Measurements from ENCODE around the gene WNT6. TPM values are rescaled to one million over a fixed set of nuclear protein-coding genes. Genes with fewer than 3 reads are reported as not detected.

WNT6 gene
- total RNA-seq, 2 experiments from 2014 or later, result 0.25 to 0.34 TPM

- peaks cover 54% of the 10 kb centered on the region for H3K4me1 Mint-ChIP-seq (ENCODE audit: low read depth)
- DNase-seq (peak; percentile 96), ATAC-seq (peak; percentile 69)
- peak overlapping the region; percentile 79 for H3K4me3 Mint-ChIP-seq
- H3K27me3 Mint-ChIP-seq, result peaks cover 26% of the 10 kb centered on the region
- H3K9me3 Mint-ChIP-seq, result no peaks in the 10 kb centered on the region
- ChIA-PET POLR2A (interaction anchor here (1.2 to 9.6 kb wide), 5 partner anchors 9 to 609 kb away, joined by 3 to 284 read pairs (median 11); partner anchors contain the start of gene WNT10A), CTCF (interaction anchor here (0.9 to 16.7 kb wide), 16 partner anchors 13 to 238 kb away, joined by 3 to 1101 read pairs (median 10); partner anchors contain the start of genes BCS1L, WNT10A, WNT6 and ZNF142)
- H3K36me3 Mint-ChIP-seq (ENCODE audit: low read depth), result peaks cover 11% of the 10 kb centered on the region
- H3K27ac Mint-ChIP-seq, result peak overlapping the region; percentile 92
- intact Hi-C loops (cut with micrococcal nuclease), result loop anchor here (2.0 kb wide), 1 partner anchor 44 kb away; no protein-coding TSS in a partner anchor
- no peak for TF ChIP-seq CTCF (IDR thresholded peaks at IDR 0.05)
These were observed 37.1 kb downstream of the WNT6 start for GRCh38 chr2:218896501-218897393.

- ATAC-seq (peak; percentile 0), DNase-seq (no peak)
- Mint-ChIP-seq H3K4me1 (ENCODE audit: low read depth) (peaks cover 47% of the 10 kb centered on the region), H3K9me3 (no peaks in the 10 kb centered on the region), H3K36me3 (ENCODE audit: low read depth) (peaks cover 11% of the 10 kb centered on the region), H3K27me3 (peaks cover 32% of the 10 kb centered on the region), H3K27ac (peak overlapping the region; percentile 72), H3K4me3 (peak overlapping the region; percentile 56)
- ChIA-PET POLR2A (interaction anchor here (0.6 to 9.6 kb wide), 9 partner anchors 10 to 610 kb away, joined by 3 to 284 read pairs (median 3); partner anchors contain the start of genes TUBA4A and WNT10A), CTCF (interaction anchor here (0.8 to 16.7 kb wide), 36 partner anchors 12 to 601 kb away, joined by 3 to 1101 read pairs (median 5); partner anchors contain the start of genes BCS1L, CDK5R2, GMPPA and RNF25)
- no peak for TF ChIP-seq CTCF (IDR thresholded peaks at IDR 0.05)
- intact Hi-C loops (cut with micrococcal nuclease), result loop anchor here (1.0 to 2.0 kb wide), 2 partner anchors 21 to 45 kb away; no protein-coding TSS in a partner anchor
These were observed 37.9 kb downstream of the WNT6 start for GRCh38 chr2:218897394-218898108.

- peak; percentile 99 for TF ChIP-seq CTCF (IDR thresholded peaks at IDR 0.05)
- Mint-ChIP-seq H3K4me3 (peak overlapping the region; percentile 56), H3K27me3 (peaks cover 33% of the 10 kb centered on the region), H3K36me3 (ENCODE audit: low read depth) (peaks cover 8% of the 10 kb centered on the region), H3K27ac (peak overlapping the region; percentile 73), H3K9me3 (no peaks in the 10 kb centered on the region), H3K4me1 (ENCODE audit: low read depth) (peaks cover 43% of the 10 kb centered on the region)
- ChIA-PET POLR2A (interaction anchor here (0.6 to 9.6 kb wide), 7 partner anchors 11 to 355 kb away, joined by 3 to 284 read pairs (median 3); partner anchors contain the start of genes TUBA4A and WNT10A), CTCF (interaction anchor here (0.6 to 16.7 kb wide), 43 partner anchors 11 to 601 kb away, joined by 3 to 1101 read pairs (median 4); partner anchors contain the start of genes CDK5R2, GMPPA, RNF25 and STK36)
- peak; percentile 90 for DNase-seq
- peak; percentile 26 for ATAC-seq
- intact Hi-C loops (cut with micrococcal nuclease), result loop anchor here (1.0 kb wide), 1 partner anchor 22 kb away; no protein-coding TSS in a partner anchor
These were observed 38.7 kb downstream of the WNT6 start for GRCh38 chr2:218898109-218898878.

- DNase-seq (no peak), ATAC-seq (no peak)
- H3K27ac Mint-ChIP-seq, result no peak overlapping the region
- peaks cover 36% of the 10 kb centered on the region for H3K27me3 Mint-ChIP-seq
- peaks cover 2% of the 10 kb centered on the region for H3K36me3 Mint-ChIP-seq (ENCODE audit: low read depth)
- intact Hi-C loops (cut with micrococcal nuclease), result no loop called here
- no peak for TF ChIP-seq CTCF (IDR thresholded peaks at IDR 0.05)
- no peak overlapping the region for H3K4me3 Mint-ChIP-seq
- ChIA-PET CTCF (interaction anchor here (0.7 to 16.7 kb wide), 15 partner anchors 9 to 103 kb away, joined by 3 to 1101 read pairs (median 6); partner anchors contain the start of genes WNT10A and WNT6), POLR2A (interaction anchor here (1.7 to 9.6 kb wide), 2 partner anchors 9 to 21 kb away, joined by 4 to 284 read pairs; partner anchors contain the start of gene WNT10A)
- H3K9me3 Mint-ChIP-seq, result no peaks in the 10 kb centered on the region
- H3K4me1 Mint-ChIP-seq (ENCODE audit: low read depth), result peaks cover 35% of the 10 kb centered on the region
These were observed 39.5 kb downstream of the WNT6 start for GRCh38 chr2:218899147-218899546.

Data from activated CD8-positive, alpha-beta T cell treated with anti-CD3 and anti-CD28 coated beads for 36 hours (primary cell).